Lower lobe of right lung (tissue), 2 donors: ENCODE measurements around the gene ADD2. TPM values are rescaled to one million over a fixed set of nuclear protein-coding genes. Genes with fewer than 3 reads are reported as not detected.

Experiments
- ATAC-seq, 2 donors: fragments of 200-7000 bp; cut with Tn5 transposase; one replicate each; pipeline ENCODE4 v1.9.1; 2020 to 2022; ENCODE audit warnings: mild to moderate bottlenecking in 2 of 2, moderate library complexity in 2 of 2
- DNase-seq: peaks from one replicate; pipeline ENCODE4 v3.0.0-alpha.2; 2020
- H3K27ac ChIP-seq: fragments of 200-600 bp; one replicate; pipeline ENCODE4 v1.8.0; 2022
- H3K27me3 ChIP-seq: fragments of 200-600 bp; one replicate; pipeline ENCODE4 v1.8.0; 2022; ENCODE audit warnings: low read depth
- H3K36me3 ChIP-seq: fragments of 200-600 bp; one replicate; pipeline ENCODE4 v1.8.0; 2022; ENCODE audit warnings: mild to moderate bottlenecking
- H3K4me1 ChIP-seq: fragments of 200-600 bp; one replicate; pipeline ENCODE4 v1.8.0; 2022
- H3K4me3 ChIP-seq: fragments of 200-600 bp; one replicate; pipeline ENCODE4 v1.8.0; 2022; ENCODE audit warnings: mild to moderate bottlenecking
- H3K9me3 ChIP-seq: fragments of 200-600 bp; one replicate; pipeline ENCODE4 v1.8.0; 2022
- CTCF ChIP-seq: fragments of 200-600 bp; IDR thresholded peaks from one replicate; pipeline ENCODE4 v1.8.0; 2022; ENCODE audit warnings: antibody characterized with exemption, mild to moderate bottlenecking
- intact Hi-C: fragments of 100-400 bp; cut with DNase I; formaldehyde crosslinking; loops from one replicate; pipeline ENCODE4 v1.11.0; 2022
- total RNA-seq: library from RNA; stranded (reverse); fragmentation: NEBNext Ultra II Directional; extraction: Animal tissue kit (Norgen Biotek cat#: 25700); gene quantifications from one replicate; pipeline ENCODE4 v1.2.1, GENCODE V29; 2021
- donor health status: DM: no; HTN: yes; CAD: no; lungs with severe emphysema.

Gene ADD2
- total RNA-seq, 1 donor from 2014 or later: 2.1 TPM

DNA sequence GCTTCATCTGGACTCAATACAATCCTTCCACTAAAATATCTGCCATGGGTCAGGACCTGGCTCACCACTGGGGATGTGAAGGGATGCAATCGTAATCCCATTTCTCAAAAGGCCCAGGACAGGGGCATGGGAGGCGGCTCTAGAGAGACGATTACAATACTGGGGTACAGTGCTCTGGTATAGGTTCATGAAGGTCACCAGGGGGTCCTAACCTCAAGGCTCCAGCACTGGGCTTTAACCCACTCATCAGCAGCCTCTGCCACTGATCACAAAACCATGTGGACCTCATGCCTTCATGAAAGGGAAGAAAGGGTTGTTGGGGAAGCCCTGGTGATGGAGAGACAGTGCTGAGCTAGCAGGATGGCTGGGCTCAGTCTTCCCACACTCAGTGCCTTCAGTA, 48.8 kb downstream of the ADD2 start:
- Histone ChIP-seq H3K9me3 (no peaks in the 10 kb centered on the region), H3K27ac (no peak overlapping the region), H3K4me1 (no peaks in the 10 kb centered on the region), H3K36me3 (no peaks in the 10 kb centered on the region), H3K4me3 (no peak overlapping the region), H3K27me3 (no peaks in the 10 kb centered on the region)
- no peak for ATAC-seq
- intact Hi-C loops: no loop called here
- TF ChIP-seq CTCF: no peak
- no peak for DNase-seq

- Histone ChIP-seq H3K4me1 (no peaks in the 10 kb centered on the region), H3K27ac (no peak overlapping the region), H3K27me3 (no peaks in the 10 kb centered on the region), H3K4me3 (no peak overlapping the region), H3K9me3 (no peaks in the 10 kb centered on the region), H3K36me3 (no peaks in the 10 kb centered on the region)
- no peak for TF ChIP-seq CTCF
- intact Hi-C loops: no loop called here
- ATAC-seq: no peak
- DNase-seq: no peak
Measured at GRCh38 chr2:70718736-70719135, 49.3 kb downstream of the ADD2 start.

DNA sequence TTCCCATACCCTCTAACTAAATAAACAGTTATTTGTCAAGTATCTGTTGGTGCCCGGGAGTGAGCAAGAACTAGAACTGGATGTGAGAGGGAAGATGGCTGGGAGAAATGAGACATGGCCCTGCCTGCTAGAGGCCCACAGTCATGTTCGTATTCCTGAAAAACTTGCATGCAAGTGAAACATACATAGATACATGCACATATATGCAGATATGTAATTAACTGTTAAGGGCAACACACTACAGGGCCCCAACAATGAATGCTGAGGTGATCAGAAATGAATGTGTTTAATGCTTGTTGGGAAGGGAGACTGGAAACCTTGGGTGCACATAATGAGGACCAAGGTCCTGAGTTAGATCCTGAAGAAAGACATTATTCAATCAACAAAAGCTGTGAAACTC, 49.8 kb downstream of the ADD2 start:
- DNase-seq: no peak
- H3K9me3 ChIP-seq: no peaks in the 10 kb centered on the region
- intact Hi-C loops: no loop called here

GRCh38 chr2:70717431-70718038, 50.5 kb downstream of the ADD2 start:
- intact Hi-C loops: no loop called here
- H3K36me3 ChIP-seq: no peaks in the 10 kb centered on the region
- DNase-seq (no peak), ATAC-seq (no peak)
- H3K9me3 ChIP-seq: no peaks in the 10 kb centered on the region
- no peak overlapping the region for H3K4me3 ChIP-seq
- no peaks in the 10 kb centered on the region for H3K4me1 ChIP-seq
- H3K27me3 ChIP-seq: no peaks in the 10 kb centered on the region
- H3K27ac ChIP-seq: no peak overlapping the region
- no peak for TF ChIP-seq CTCF

More for the DNA sequence above, 49.8 kb downstream of the ADD2 start:
- no peak overlapping the region for H3K27ac ChIP-seq
- H3K36me3 ChIP-seq: no peaks in the 10 kb centered on the region
- ATAC-seq: no peak
- no peak for TF ChIP-seq CTCF
- no peaks in the 10 kb centered on the region for H3K4me1 ChIP-seq
- H3K4me3 ChIP-seq: no peak overlapping the region
- H3K27me3 ChIP-seq: no peaks in the 10 kb centered on the region

DNA sequence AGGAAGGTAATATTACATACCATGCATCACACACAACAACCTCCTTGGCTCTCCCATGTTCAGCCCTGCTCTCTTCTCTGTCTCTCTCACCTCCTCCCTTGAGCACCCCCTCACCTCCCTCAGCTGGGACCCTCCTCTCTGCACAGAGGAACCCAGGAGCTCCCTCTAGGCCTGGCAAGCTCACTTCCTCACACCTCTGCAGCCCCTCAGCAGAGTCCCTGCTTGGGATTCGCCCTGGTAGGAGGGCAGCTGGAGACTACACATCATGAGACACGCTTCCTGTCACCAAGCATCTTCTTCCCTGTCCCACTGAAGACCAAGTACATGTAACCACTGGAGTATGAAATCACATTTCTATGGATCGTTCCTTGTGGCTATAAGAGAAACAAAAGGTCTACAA, 51.0 kb downstream of the ADD2 start:
- intact Hi-C loops: no loop called here
- no peak for DNase-seq
- no peak for TF ChIP-seq CTCF
- Histone ChIP-seq H3K9me3 (no peaks in the 10 kb centered on the region), H3K4me1 (no peaks in the 10 kb centered on the region), H3K4me3 (no peak overlapping the region), H3K27ac (no peak overlapping the region), H3K36me3 (no peaks in the 10 kb centered on the region), H3K27me3 (no peaks in the 10 kb centered on the region)
- no peak for ATAC-seq
